SU-DHL-6 (cell line): ENCODE measurements around the gene OR52E4.

Source experiments
- H2AFZ ChIP-seq: fragments of 200-600 bp; sonication (generic); 2 replicates; pipeline ENCODE4 v1.6.1; 2014; ENCODE audit warnings: low read depth, mild to moderate bottlenecking, moderate library complexity, mixed read lengths, antibody characterized with exemption, low read length; ENCODE audit not compliant: severe bottlenecking
- H3F3A ChIP-seq: fragments of 200-600 bp; shearing (Covaris generic); 2 replicates; pipeline ENCODE4 v1.6.0; 2016; ENCODE audit warnings: antibody characterized with exemption, mild to moderate bottlenecking; ENCODE audit not compliant: insufficient read depth
- H3K27ac ChIP-seq: fragments of 200-600 bp; sonication (generic); 2 replicates; pipeline ENCODE4 v1.5.1; 2016; ENCODE audit warnings: low read depth, mild to moderate bottlenecking, low read length, moderate library complexity, mixed read lengths
- H3K27me3 ChIP-seq: fragments of 200-600 bp; sonication (generic), shearing (Covaris generic); 2 replicates; pipeline ENCODE4 v1.6.0; 2014; ENCODE audit warnings: mild to moderate bottlenecking, low read length
- H3K36me3 ChIP-seq: fragments of 200-600 bp; sonication (generic); 2 replicates; pipeline ENCODE4 v1.6.1; 2014; ENCODE audit warnings: mild to moderate bottlenecking, low read length, mixed read lengths
- H3K4me2 ChIP-seq: fragments of 300-600, 200-600 bp; shearing (Covaris generic), sonication (generic); 2 replicates; pipeline ENCODE4 v1.6.0; 2014; ENCODE audit warnings: low read length, low read depth, mild to moderate bottlenecking; ENCODE audit not compliant: poor library complexity, severe bottlenecking
- H3K4me3 ChIP-seq: fragments of 200-600 bp; sonication (generic); 2 replicates; pipeline ENCODE4 v1.5.1; 2014; ENCODE audit warnings: antibody characterized with exemption, low read length, mild to moderate bottlenecking, mixed read lengths; ENCODE audit not compliant: insufficient read depth, poor library complexity, severe bottlenecking
- H3K79me2 ChIP-seq: fragments of 200-600 bp; sonication (generic); 2 replicates; pipeline ENCODE4 v1.6.1; 2014; ENCODE audit warnings: mild to moderate bottlenecking, low read length, moderate library complexity; ENCODE audit not compliant: insufficient read depth
- H3K9ac ChIP-seq: fragments of 200-600 bp; sonication (generic); 2 replicates; pipeline ENCODE4 v1.7.0; 2014; ENCODE audit warnings: mild to moderate bottlenecking, low read length
- H3K9me2 ChIP-seq: fragments of 200-600 bp; sonication (generic); replicated peaks from 2 replicates; pipeline ENCODE4 v1.6.1; 2014; ENCODE audit warnings: low read length; ENCODE audit not compliant: insufficient read depth
- H3K9me3 ChIP-seq: fragments of 200-600 bp; sonication (generic); 2 replicates; pipeline ENCODE4 v1.6.1; 2014; ENCODE audit warnings: low read length, mixed read lengths; ENCODE audit not compliant: insufficient read depth
- H4K20me1 ChIP-seq: fragments of 200-600 bp; sonication (generic); 2 replicates; pipeline ENCODE4 v1.6.1; 2014; ENCODE audit warnings: low read depth, mild to moderate bottlenecking, antibody characterized with exemption, low read length, moderate library complexity, mixed read lengths
- EZH2phosphoT487 ChIP-seq: fragments of 200-600 bp; sonication (generic), shearing (Covaris generic); conservative IDR thresholded peaks from 2 replicates; pipeline ENCODE4 v1.6.1; 2018; ENCODE audit warnings: mild to moderate bottlenecking, antibody characterized with exemption, low read length, moderate library complexity, mixed read lengths
- TF ChIP-seq, protein P1 (sequence below): fragments of 200-600 bp; sonication (generic); IDR thresholded peaks from one replicate; pipeline ENCODE4 v1.5.1; 2017; ENCODE audit warnings: antibody characterized with exemption, mild to moderate bottlenecking, low read length, moderate library complexity; ENCODE audit not compliant: insufficient read depth, poor library complexity, severe bottlenecking

Gene OR52E4

DNA sequence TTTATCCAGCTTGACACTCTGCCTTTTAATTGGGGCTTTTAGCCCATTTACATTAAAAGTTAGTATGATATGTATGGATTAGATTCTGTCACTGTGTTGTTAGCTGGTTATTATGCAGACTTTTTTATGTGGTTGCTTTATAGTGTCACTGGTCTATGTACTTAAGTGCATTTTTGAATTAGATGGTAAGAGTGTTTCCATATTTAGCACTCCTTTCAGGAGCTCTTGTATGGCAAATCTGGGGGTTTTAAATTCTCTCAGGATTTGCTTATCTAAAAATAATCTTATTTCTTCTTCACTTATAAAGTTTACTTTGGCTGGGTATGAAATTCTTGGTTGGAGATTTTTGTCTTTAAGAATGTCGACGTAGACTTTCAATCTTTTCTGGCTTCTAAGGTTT is 42.7 kb upstream of the OR52E4 start:
- H3F3A ChIP-seq = no peaks in the 10 kb centered on the region
- H2AFZ ChIP-seq = no peak overlapping the region

DNA sequence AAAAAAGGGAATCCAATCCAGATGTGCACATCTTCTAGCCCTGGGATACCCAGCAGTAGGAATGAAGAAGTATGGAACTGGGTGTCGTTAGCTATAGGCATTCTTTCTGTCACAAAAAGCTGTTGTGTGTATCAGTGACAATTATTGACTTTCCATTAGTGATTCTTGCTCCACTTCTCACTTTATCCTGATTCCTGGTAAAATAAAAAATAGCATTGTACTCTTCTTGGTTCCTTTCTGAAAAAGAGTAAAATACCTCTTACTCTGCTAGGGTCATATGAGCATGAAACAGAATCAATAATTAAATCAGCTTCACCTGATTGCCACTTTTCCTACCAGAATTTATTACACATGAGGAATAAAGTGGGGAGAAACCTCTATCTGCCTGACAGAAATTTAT is 38.6 kb upstream of the OR52E4 start, which contains the start of gene OR52E6:
OR52E6 (minus strand) TSS at position 101 of the 400 bp plus-strand sequence; CDS start at position 101, 0 bp downstream.
- no peaks in the 10 kb centered on the region for H3K36me3 ChIP-seq

More for the DNA sequence above, 42.7 kb upstream of the OR52E4 start:
- Histone ChIP-seq H3K4me3 (no peak overlapping the region), H3K4me2 (no peak overlapping the region), H3K9ac (no peak overlapping the region), H3K9me3 (peaks cover 5% of the 10 kb centered on the region; the same call in 1 of the 2 replicates), H3K9me2 (no peaks in the 10 kb centered on the region), H3K27me3 (no peaks in the 10 kb centered on the region), H4K20me1 (no peaks in the 10 kb centered on the region), H3K27ac (no peak overlapping the region), H3K36me3 (no peaks in the 10 kb centered on the region), H3K79me2 (no peaks in the 10 kb centered on the region)
- TF ChIP-seq EZH2phosphoT487 = no peak
- TF ChIP-seq, protein P1, sequence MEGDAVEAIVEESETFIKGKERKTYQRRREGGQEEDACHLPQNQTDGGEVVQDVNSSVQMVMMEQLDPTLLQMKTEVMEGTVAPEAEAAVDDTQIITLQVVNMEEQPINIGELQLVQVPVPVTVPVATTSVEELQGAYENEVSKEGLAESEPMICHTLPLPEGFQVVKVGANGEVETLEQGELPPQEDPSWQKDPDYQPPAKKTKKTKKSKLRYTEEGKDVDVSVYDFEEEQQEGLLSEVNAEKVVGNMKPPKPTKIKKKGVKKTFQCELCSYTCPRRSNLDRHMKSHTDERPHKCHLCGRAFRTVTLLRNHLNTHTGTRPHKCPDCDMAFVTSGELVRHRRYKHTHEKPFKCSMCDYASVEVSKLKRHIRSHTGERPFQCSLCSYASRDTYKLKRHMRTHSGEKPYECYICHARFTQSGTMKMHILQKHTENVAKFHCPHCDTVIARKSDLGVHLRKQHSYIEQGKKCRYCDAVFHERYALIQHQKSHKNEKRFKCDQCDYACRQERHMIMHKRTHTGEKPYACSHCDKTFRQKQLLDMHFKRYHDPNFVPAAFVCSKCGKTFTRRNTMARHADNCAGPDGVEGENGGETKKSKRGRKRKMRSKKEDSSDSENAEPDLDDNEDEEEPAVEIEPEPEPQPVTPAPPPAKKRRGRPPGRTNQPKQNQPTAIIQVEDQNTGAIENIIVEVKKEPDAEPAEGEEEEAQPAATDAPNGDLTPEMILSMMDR = no peak

DNA sequence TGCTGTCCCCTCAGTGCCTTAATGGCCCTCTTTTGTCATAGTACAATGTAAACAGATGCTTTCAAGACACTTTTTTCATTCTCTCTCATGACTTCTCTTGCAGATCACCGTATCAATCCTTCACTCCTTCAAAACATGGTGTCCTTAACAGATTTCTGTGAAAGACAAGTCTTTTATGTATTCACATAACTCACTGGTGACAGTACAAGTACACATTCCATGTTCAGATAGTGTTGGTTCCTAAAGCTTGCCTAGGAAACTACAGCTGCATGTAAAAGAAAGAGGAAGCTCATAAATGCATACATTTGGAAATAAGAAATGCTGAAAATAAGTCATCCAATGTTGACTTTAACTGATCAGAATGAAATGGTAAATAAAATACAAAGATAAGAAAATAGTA is 33.7 kb upstream of the OR52E4 start:
- no peak for TF ChIP-seq EZH2phosphoT487
- TF ChIP-seq, protein P1 = no peak
- Histone ChIP-seq H3K4me2 (no peak overlapping the region), H2AFZ (no peak overlapping the region), H3K36me3 (no peaks in the 10 kb centered on the region), H3K79me2 (no peaks in the 10 kb centered on the region), H3F3A (no peaks in the 10 kb centered on the region), H4K20me1 (no peaks in the 10 kb centered on the region), H3K9me2 (no peaks in the 10 kb centered on the region), H3K4me3 (no peak overlapping the region), H3K9me3 (no peaks in the 10 kb centered on the region), H3K9ac (no peak overlapping the region), H3K27ac (no peak overlapping the region), H3K27me3 (no peaks in the 10 kb centered on the region; the same call in 1 of the 2 replicates)

More for the DNA sequence above, 38.6 kb upstream of the OR52E4 start, which contains the start of gene OR52E6:
- no peak within 1 kb of the TSS for H3K27ac ChIP-seq
- no peaks in the 10 kb centered on the region for H4K20me1 ChIP-seq
- H3K27me3 ChIP-seq = no peaks in the 10 kb centered on the region; the same call in 1 of the 2 replicates
- no peaks in the 10 kb centered on the region for H3F3A ChIP-seq
- no peaks in the 10 kb centered on the region for H3K9me2 ChIP-seq
- H3K4me3 ChIP-seq = no peak within 1 kb of the TSS
- peaks cover 5% of the 10 kb centered on the region; the same call in 1 of the 2 replicates for H3K9me3 ChIP-seq
- TF ChIP-seq, protein P1 = no peak
- no peak for TF ChIP-seq EZH2phosphoT487
- H3K79me2 ChIP-seq = no peaks in the 10 kb centered on the region
- H3K4me2 ChIP-seq = no peak within 1 kb of the TSS
- H3K9ac ChIP-seq = no peak within 1 kb of the TSS
- H2AFZ ChIP-seq = no peak within 1 kb of the TSS
